ENCODE measurements around the gene PPP1R17.
A peak's percentile ranks its signal among the peaks of the same experiment; 100 is the strongest.

The PPP1R17 gene

DNA sequence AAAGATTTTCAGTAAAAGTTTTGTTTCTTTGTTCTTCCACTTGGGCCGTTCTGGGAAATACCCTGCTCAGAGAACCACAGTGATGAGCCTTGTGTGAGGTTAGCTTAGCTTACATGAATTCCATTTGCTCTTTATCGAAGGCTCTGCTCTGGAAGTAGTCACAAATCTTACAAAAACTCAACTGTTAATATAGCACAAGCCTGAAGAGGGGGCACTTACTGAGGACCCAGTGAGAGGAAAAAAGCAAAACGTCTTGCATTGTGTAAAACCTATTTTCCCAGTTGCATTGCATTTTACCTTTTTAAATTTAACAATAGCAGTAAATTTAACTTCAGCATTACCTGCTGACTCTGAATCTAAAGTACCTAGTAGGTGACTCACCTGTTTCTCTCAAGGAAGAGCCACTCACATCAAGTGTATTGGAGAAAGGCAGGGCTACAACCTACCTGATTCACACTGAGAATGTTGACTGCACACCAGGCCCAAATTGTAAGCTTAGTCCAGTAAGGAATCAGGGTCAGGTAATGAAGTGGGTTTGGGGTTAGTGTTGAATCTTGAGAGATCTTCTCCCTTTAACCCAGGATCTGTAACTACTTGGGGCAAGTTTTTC lies 42.3 kb downstream of the PPP1R17 start:
- Histone ChIP-seq H3K4me2 (no peak overlapping the region), H3K36me3 (ENCODE audit: insufficient read depth) (no peaks in the 10 kb centered on the region), H3K79me2 (ENCODE audit: insufficient read depth, low read depth) (no peaks in the 10 kb centered on the region), H3K4me3 (IDR thresholded peaks at IDR 0.05; ENCODE audit: insufficient read depth, low read depth, low read length) (no peak overlapping the region), H2AFZ (ENCODE audit: low read depth) (no peak overlapping the region), H3K9ac (no peak overlapping the region), H3K27ac (no peak overlapping the region), H3K4me1 (ENCODE audit: low read depth, poor library complexity, severe bottlenecking) (no peaks in the 10 kb centered on the region), H4K20me1 (ENCODE audit: insufficient read depth) (no peaks in the 10 kb centered on the region), H3K27me3 (ENCODE audit: insufficient read depth, low read depth) (no peaks in the 10 kb centered on the region)
- TF ChIP-seq, protein P1, sequence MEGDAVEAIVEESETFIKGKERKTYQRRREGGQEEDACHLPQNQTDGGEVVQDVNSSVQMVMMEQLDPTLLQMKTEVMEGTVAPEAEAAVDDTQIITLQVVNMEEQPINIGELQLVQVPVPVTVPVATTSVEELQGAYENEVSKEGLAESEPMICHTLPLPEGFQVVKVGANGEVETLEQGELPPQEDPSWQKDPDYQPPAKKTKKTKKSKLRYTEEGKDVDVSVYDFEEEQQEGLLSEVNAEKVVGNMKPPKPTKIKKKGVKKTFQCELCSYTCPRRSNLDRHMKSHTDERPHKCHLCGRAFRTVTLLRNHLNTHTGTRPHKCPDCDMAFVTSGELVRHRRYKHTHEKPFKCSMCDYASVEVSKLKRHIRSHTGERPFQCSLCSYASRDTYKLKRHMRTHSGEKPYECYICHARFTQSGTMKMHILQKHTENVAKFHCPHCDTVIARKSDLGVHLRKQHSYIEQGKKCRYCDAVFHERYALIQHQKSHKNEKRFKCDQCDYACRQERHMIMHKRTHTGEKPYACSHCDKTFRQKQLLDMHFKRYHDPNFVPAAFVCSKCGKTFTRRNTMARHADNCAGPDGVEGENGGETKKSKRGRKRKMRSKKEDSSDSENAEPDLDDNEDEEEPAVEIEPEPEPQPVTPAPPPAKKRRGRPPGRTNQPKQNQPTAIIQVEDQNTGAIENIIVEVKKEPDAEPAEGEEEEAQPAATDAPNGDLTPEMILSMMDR (conservative IDR thresholded peaks at IDR 0.05; ENCODE audit: low read depth, low read length), result no peak

DNA sequence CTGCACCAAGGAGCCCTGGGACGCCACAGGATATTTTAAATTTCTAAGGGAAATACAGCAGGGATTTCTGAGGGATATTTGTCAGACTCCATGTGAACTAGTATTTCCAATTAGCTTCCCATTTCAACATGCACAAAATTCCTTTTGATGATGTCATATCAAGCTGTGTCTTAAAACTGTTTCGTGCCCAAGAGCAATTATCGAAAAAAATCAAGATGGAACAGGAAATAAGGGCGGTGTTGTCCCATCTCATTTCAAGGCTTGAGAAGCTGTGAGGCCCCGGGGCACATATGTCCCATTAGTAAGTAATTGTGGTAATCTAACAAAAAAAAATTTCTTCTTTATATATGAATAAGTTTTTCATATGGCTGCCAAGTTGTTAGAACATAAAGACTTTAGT lies 47.4 kb downstream of the PPP1R17 start:
- TF ChIP-seq, protein P1 (conservative IDR thresholded peaks at IDR 0.05; ENCODE audit: low read depth, low read length), result no peak
- Histone ChIP-seq H3K36me3 (ENCODE audit: insufficient read depth) (no peaks in the 10 kb centered on the region), H3K27ac (no peak overlapping the region), H2AFZ (ENCODE audit: low read depth) (no peak overlapping the region), H3K4me3 (IDR thresholded peaks at IDR 0.05; ENCODE audit: insufficient read depth, low read depth, low read length) (no peak overlapping the region), H3K79me2 (ENCODE audit: insufficient read depth, low read depth) (no peaks in the 10 kb centered on the region), H3K4me1 (ENCODE audit: low read depth, poor library complexity, severe bottlenecking) (no peaks in the 10 kb centered on the region), H3K4me2 (no peak overlapping the region), H3K27me3 (ENCODE audit: insufficient read depth, low read depth) (no peaks in the 10 kb centered on the region), H4K20me1 (ENCODE audit: insufficient read depth) (no peaks in the 10 kb centered on the region), H3K9ac (no peak overlapping the region)

- H3K4me2 ChIP-seq, result no peak overlapping the region
- H3K9ac ChIP-seq, result no peak overlapping the region
- H3K27ac ChIP-seq, result no peak overlapping the region
- H3K36me3 ChIP-seq (ENCODE audit: insufficient read depth), result no peaks in the 10 kb centered on the region
- H3K27me3 ChIP-seq (ENCODE audit: insufficient read depth, low read depth), result no peaks in the 10 kb centered on the region
- TF ChIP-seq, protein P1 (conservative IDR thresholded peaks at IDR 0.05; ENCODE audit: low read depth, low read length), result peak; percentile 93
- no peak overlapping the region for H2AFZ ChIP-seq (ENCODE audit: low read depth)
- H3K79me2 ChIP-seq (ENCODE audit: insufficient read depth, low read depth), result no peaks in the 10 kb centered on the region
- H4K20me1 ChIP-seq (ENCODE audit: insufficient read depth), result no peaks in the 10 kb centered on the region
- no peak overlapping the region for H3K4me3 ChIP-seq (IDR thresholded peaks at IDR 0.05; ENCODE audit: insufficient read depth, low read depth, low read length)
- no peaks in the 10 kb centered on the region for H3K4me1 ChIP-seq (ENCODE audit: low read depth, poor library complexity, severe bottlenecking)
Measured at GRCh38 chr7:31735991-31736982, 49.3 kb downstream of the PPP1R17 start.

DNA sequence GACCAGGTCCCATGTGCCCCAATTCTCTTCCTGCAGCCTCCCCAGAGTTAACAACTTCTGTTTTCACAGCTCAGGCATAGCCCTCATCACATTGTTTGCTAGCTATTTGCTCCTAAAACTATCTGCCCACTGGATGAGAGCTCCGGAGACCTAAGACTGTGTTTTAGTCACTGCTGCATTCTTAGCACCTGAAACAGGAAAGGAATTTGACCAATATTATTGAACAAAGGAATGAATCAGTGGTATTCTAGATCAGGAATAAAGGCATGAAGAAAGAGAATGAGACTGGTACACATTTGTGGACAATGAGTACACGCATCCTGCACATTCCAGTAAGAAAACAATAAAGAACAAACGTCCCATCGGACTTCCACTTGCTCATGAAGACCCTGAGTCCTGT lies 54.8 kb downstream of the PPP1R17 start:
- Histone ChIP-seq H2AFZ (ENCODE audit: low read depth) (no peak overlapping the region), H3K36me3 (ENCODE audit: insufficient read depth) (no peaks in the 10 kb centered on the region), H3K4me1 (ENCODE audit: low read depth, poor library complexity, severe bottlenecking) (no peaks in the 10 kb centered on the region), H3K9ac (no peak overlapping the region), H3K79me2 (ENCODE audit: insufficient read depth, low read depth) (no peaks in the 10 kb centered on the region), H3K4me3 (IDR thresholded peaks at IDR 0.05; ENCODE audit: insufficient read depth, low read depth, low read length) (no peak overlapping the region), H3K27me3 (ENCODE audit: insufficient read depth, low read depth) (no peaks in the 10 kb centered on the region), H4K20me1 (ENCODE audit: insufficient read depth) (no peaks in the 10 kb centered on the region), H3K4me2 (no peak overlapping the region), H3K27ac (no peak overlapping the region)
- TF ChIP-seq, protein P1 (conservative IDR thresholded peaks at IDR 0.05; ENCODE audit: low read depth, low read length), result no peak
